Thymus (tissue), 11 donors: ENCODE results near the gene PROCA1. TPM values are rescaled to one million over a fixed set of nuclear protein-coding genes. Genes with fewer than 3 reads are reported as not detected.

Source experiments
- DNase-seq, 9 donors: peaks; one replicate each; pipeline ENCODE4 v3.0.0-alpha.2; 2013; ENCODE audit warnings: low spot score in 9 of 9, low read depth in 6 of 9, missing footprints in 1 of 9
- H3K27ac ChIP-seq, 2 donors: one replicate each; pipeline ENCODE4 v1.5.1; 2013; ENCODE audit warnings: control low read depth in 1 of 2, low read depth in 1 of 2, low read length in 1 of 2, mild to moderate bottlenecking in 1 of 2, moderate library complexity in 1 of 2
- H3K27me3 ChIP-seq, 2 donors: one replicate each; pipeline ENCODE4 v1.5.1; 2013; ENCODE audit warnings: low read length in 1 of 2; ENCODE audit not compliant: control insufficient read depth in 2 of 2, insufficient read depth in 1 of 2
- H3K36me3 ChIP-seq, 2 donors: one replicate each; pipeline ENCODE4 v1.5.1; 2013; ENCODE audit warnings: low read length in 1 of 2, mild to moderate bottlenecking in 1 of 2, moderate library complexity in 1 of 2; ENCODE audit not compliant: control insufficient read depth in 2 of 2, insufficient read depth in 2 of 2
- H3K4me1 ChIP-seq, 2 donors: one replicate each; pipeline ENCODE4 v1.5.1; 2013; ENCODE audit warnings: low read length in 2 of 2; ENCODE audit not compliant: control insufficient read depth in 2 of 2, insufficient read depth in 2 of 2
- H3K4me3 ChIP-seq, 2 donors: one replicate each; pipeline ENCODE4 v1.5.1; 2013; ENCODE audit warnings: low read length in 2 of 2, control low read depth in 1 of 2, mild to moderate bottlenecking in 1 of 2
- H3K9me3 ChIP-seq, 2 donors: one replicate each; pipeline ENCODE4 v1.5.1; 2013; ENCODE audit warnings: low read length in 1 of 2, mild to moderate bottlenecking in 1 of 2; ENCODE audit not compliant: control insufficient read depth in 2 of 2, insufficient read depth in 1 of 2
- WGBS: extraction: QIAGEN DNeasy Blood & Tissue Kit; methylation state at CpG from one replicate; pipeline ENCODE4 v1.1.7; 2013; 5-methylcytosine and 5-hydroxymethylcytosine counted together
- polyA plus RNA-seq: library from polyadenylated mRNA; stranded (reverse); fragments of 200-250 nt; gene quantifications from one replicate; pipeline ENCODE4 v1.2.3, GENCODE V29; 2013
- total RNA-seq: library from RNA; stranded (reverse); fragments of 120-200 nt; gene quantifications from one replicate; pipeline ENCODE4 v1.2.4, GENCODE V29; 2013
- donor health status: healthy.

PROCA1 gene
- total and polyA plus RNA-seq, 2 donors: 1.0 to 11.3 TPM

- H3K9me3 ChIP-seq: no peaks in the 10 kb centered on the region
- peak overlapping the region; percentile 69 to 70 for H3K4me3 ChIP-seq
- H3K4me1 ChIP-seq: peaks cover 38 to 80% of the 10 kb centered on the region in 2 donors
- peak in 2 of 9 donors; percentile 37 to 53 for DNase-seq
- H3K36me3 ChIP-seq: peaks cover 28 to 35% of the 10 kb centered on the region in 2 donors
- peaks cover 0 to 10% of the 10 kb centered on the region in 2 donors for H3K27me3 ChIP-seq
- WGBS: 5% methylated on average over 31 of the region's 31 CpGs
- H3K27ac ChIP-seq: peak overlapping the region; percentile 74 to 76
Observed at GRCh38 chr17:28744972-28745785, 33.5 kb upstream of the PROCA1 start.

GRCh38 chr17:28744104-28744971 lies 32.6 kb upstream of the PROCA1 start:
- peak overlapping the region; percentile 77 to 82 for H3K27ac ChIP-seq
- DNase-seq: peak in 4 of 9 donors; percentile 41 to 73 (median 68)
- no peaks in the 10 kb centered on the region for H3K9me3 ChIP-seq
- WGBS: 2% methylated on average over 61 of the region's 61 CpGs
- peaks cover 25 to 29% of the 10 kb centered on the region in 2 donors for H3K36me3 ChIP-seq
- peaks cover 41 to 82% of the 10 kb centered on the region in 2 donors for H3K4me1 ChIP-seq
- peaks cover 0 to 10% of the 10 kb centered on the region in 2 donors for H3K27me3 ChIP-seq
- peak overlapping the region; percentile 69 to 70 for H3K4me3 ChIP-seq

- Histone ChIP-seq H3K36me3 (peaks cover 16 to 21% of the 10 kb centered on the region in 2 donors), H3K27ac (peak within 1 kb of the TSS; percentile 81 to 82), H3K4me3 (peak within 1 kb of the TSS; percentile 69 to 70), H3K9me3 (no peaks in the 10 kb centered on the region), H3K4me1 (peaks cover 49 to 91% of the 10 kb centered on the region in 2 donors), H3K27me3 (peaks cover 0 to 10% of the 10 kb centered on the region in 2 donors)
- WGBS: 2% methylated on average over 70 of the region's 70 CpGs
- peak in 6 of 9 donors; percentile 65 to 86 (median 78) for DNase-seq
Observed at GRCh38 chr17:28743243-28744103, 31.8 kb upstream of the PROCA1 start, which contains the start of gene TRAF4. TSS of gene TRAF4 (plus strand) at chr17:28744011. CDS start at chr17:28744113, 102 bp downstream.

- Histone ChIP-seq H3K27ac (peak overlapping the region in 1 of 2 donors; percentile 21), H3K27me3 (peaks cover 0 to 10% of the 10 kb centered on the region in 2 donors), H3K9me3 (peaks cover 0 to 6% of the 10 kb centered on the region in 2 donors), H3K36me3 (peaks cover 0 to 3% of the 10 kb centered on the region in 2 donors), H3K4me3 (no peak overlapping the region), H3K4me1 (peaks cover 61 to 89% of the 10 kb centered on the region in 2 donors)
- WGBS: 49% methylated on average over 19 of the region's 19 CpGs
- peak in 1 of 9 donors; percentile 42 for DNase-seq
Observed at GRCh38 chr17:28741358-28742349, 30.0 kb upstream of the PROCA1 start.

GRCh38 chr17:28740406-28741357 lies 29.0 kb upstream of the PROCA1 start:
- no peak overlapping the region for H3K27ac ChIP-seq
- 87% methylated on average over 10 of the region's 10 CpGs for WGBS
- H3K9me3 ChIP-seq: peaks cover 0 to 6% of the 10 kb centered on the region in 2 donors
- no peak overlapping the region for H3K4me3 ChIP-seq
- no peak for DNase-seq
- no peaks in the 10 kb centered on the region for H3K36me3 ChIP-seq
- H3K27me3 ChIP-seq: peaks cover 0 to 10% of the 10 kb centered on the region in 2 donors
- H3K4me1 ChIP-seq: peaks cover 51 to 80% of the 10 kb centered on the region in 2 donors

- Histone ChIP-seq H3K36me3 (no peaks in the 10 kb centered on the region), H3K27ac (peak overlapping the region; percentile 61 to 79), H3K27me3 (peaks cover 0 to 4% of the 10 kb centered on the region in 2 donors), H3K4me3 (no peak overlapping the region), H3K4me1 (peaks cover 46 to 71% of the 10 kb centered on the region in 2 donors), H3K9me3 (peaks cover 0 to 10% of the 10 kb centered on the region in 2 donors)
- WGBS: 47% methylated on average over 10 of the region's 10 CpGs
- DNase-seq: peak in 8 of 9 donors; percentile 61 to 93 (median 84)
Observed at GRCh38 chr17:28738680-28739384, 27.1 kb upstream of the PROCA1 start.
